CD14-positive monocyte (primary cell): Measurements from ENCODE around the gene HPSE2. TPM values are rescaled to one million over a fixed set of nuclear protein-coding genes. Genes with fewer than 3 reads are reported as not detected.
"Not testable (repeated sequence)": the region's sequence is repeated elsewhere in the genome, so short reads cannot be mapped to it uniquely, and the experiment has no call there.

ENCODE experiments used
- DNase-seq, 3 donors: peaks; one replicate each; pipeline ENCODE4 v3.0.0-alpha.2; 2011 to 2022
- H2AFZ ChIP-seq: 2 replicates; pipeline ENCODE4 v1.6.0; 2012; ENCODE audit warnings: mild to moderate bottlenecking, low read depth, low read length, inconsistent platforms; ENCODE audit not compliant: insufficient read depth, poor library complexity, severe bottlenecking
- H3K27ac ChIP-seq, 2 donors: 1 replicate in 1 of 2; 2 replicates in 1 of 2; pipeline ENCODE4 v1.5.1; 2012 to 2013; ENCODE audit warnings: low read length in 2 of 2, control low read depth in 1 of 2, inconsistent platforms in 1 of 2, low read depth in 1 of 2, mild to moderate bottlenecking in 1 of 2
- H3K27me3 ChIP-seq, 2 donors: one replicate each; pipeline versions ENCODE4 v1.6.0 to v1.6.1; 2011 to 2013; ENCODE audit warnings: low read length in 2 of 2; ENCODE audit not compliant: control insufficient read depth in 2 of 2, insufficient read depth in 2 of 2
- H3K36me3 ChIP-seq, 2 donors: replicated peaks in 1 of 2; 1 replicate in 1 of 2; 2 replicates in 1 of 2; pipeline versions ENCODE4 v1.5.1 to v1.6.1; 2012 to 2013; ENCODE audit warnings: low read length in 2 of 2, control low read depth in 1 of 2, inconsistent platforms in 1 of 2, mild to moderate bottlenecking in 1 of 2; ENCODE audit not compliant: insufficient read depth in 2 of 2, control insufficient read depth in 1 of 2
- H3K4me1 ChIP-seq, 2 donors: 1 replicate in 1 of 2; 2 replicates in 1 of 2; pipeline versions ENCODE4 v1.5.1 to v1.6.1; 2012 to 2013; ENCODE audit warnings: low read length in 2 of 2, control low read depth in 1 of 2, inconsistent platforms in 1 of 2, mild to moderate bottlenecking in 1 of 2, moderate library complexity in 1 of 2; ENCODE audit not compliant: insufficient read depth in 2 of 2, control insufficient read depth in 1 of 2
- H3K4me2 ChIP-seq: replicated peaks from 2 replicates; pipeline ENCODE3; 2012; ENCODE audit warnings: low read length, moderate library complexity, mild to moderate bottlenecking; ENCODE audit not compliant: poor library complexity, severe bottlenecking; ENCODE audit errors: extremely low read depth
- H3K4me3 ChIP-seq, 3 experiments: fragments of 200-600 bp in 1 of 3; sonication (generic) in 1 of 3; replicated peaks in 1 of 3; 1 replicate in 2 of 3; 2 replicates in 1 of 3; pipeline ENCODE4 v1.5.1; 2011 to 2013; ENCODE audit warnings: low read length in 3 of 3, mild to moderate bottlenecking in 3 of 3, control low read depth in 2 of 3, low read depth in 2 of 3, inconsistent platforms in 1 of 3, moderate library complexity in 1 of 3
- H3K79me2 ChIP-seq: 2 replicates; pipeline ENCODE4 v1.6.0; 2012; ENCODE audit warnings: mild to moderate bottlenecking, control low read depth, inconsistent platforms, low read length, moderate library complexity; ENCODE audit not compliant: insufficient read depth
- H3K9ac ChIP-seq: 2 replicates; pipeline ENCODE4 v1.6.0; 2017; ENCODE audit warnings: low read length, mild to moderate bottlenecking; ENCODE audit not compliant: insufficient read depth, poor library complexity, severe bottlenecking
- H3K9me3 ChIP-seq, 2 donors: replicated peaks in 1 of 2; 1 replicate in 1 of 2; 2 replicates in 1 of 2; pipeline versions ENCODE4 v1.5.1 to v1.6.1; 2012 to 2013; ENCODE audit warnings: low read length in 2 of 2, control low read depth in 1 of 2; ENCODE audit not compliant: control insufficient read depth in 1 of 2, insufficient read depth in 1 of 2
- H4K20me1 ChIP-seq: 2 replicates; pipeline ENCODE4 v1.6.0; 2012; ENCODE audit warnings: mild to moderate bottlenecking, low read length, control low read depth, moderate library complexity; ENCODE audit not compliant: insufficient read depth
- H3K27ac Mint-ChIP-seq, 7 donors: one replicate each; pipeline ENCODE4 v1.8.0; 2020; ENCODE audit warnings: mild to moderate bottlenecking in 7 of 7, mixed read lengths in 7 of 7, moderate library complexity in 6 of 7, inconsistent platforms in 2 of 7
- H3K27me3 Mint-ChIP-seq, 3 donors: one replicate each; pipeline ENCODE4 v1.8.0; 2021 to 2022; ENCODE audit warnings: low read depth in 3 of 3, mild to moderate bottlenecking in 3 of 3, mixed read lengths in 3 of 3, moderate library complexity in 3 of 3, inconsistent platforms in 1 of 3
- H3K36me3 Mint-ChIP-seq, 2 donors: one replicate each; pipeline ENCODE4 v1.8.0; 2020; ENCODE audit warnings: mixed read lengths in 2 of 2, inconsistent platforms in 1 of 2, mild to moderate bottlenecking in 1 of 2
- H3K4me1 Mint-ChIP-seq: one replicate; pipeline ENCODE4 v1.8.0; 2020; ENCODE audit warnings: mild to moderate bottlenecking, mixed read lengths
- H3K4me3 Mint-ChIP-seq, 2 donors: one replicate each; pipeline ENCODE4 v1.8.0; 2020; ENCODE audit warnings: mild to moderate bottlenecking in 2 of 2, mixed read lengths in 2 of 2, moderate library complexity in 1 of 2
- H3K9me3 Mint-ChIP-seq, 7 donors: one replicate each; pipeline ENCODE4 v1.8.0; 2020 to 2022; ENCODE audit warnings: mixed read lengths in 7 of 7, mild to moderate bottlenecking in 6 of 7, moderate library complexity in 6 of 7, inconsistent platforms in 2 of 7
- CTCF ChIP-seq: fragments of 200-600 bp; IDR thresholded peaks from one replicate; pipeline ENCODE4 v1.8.0; 2022; ENCODE audit warnings: antibody characterized with exemption, mild to moderate bottlenecking
- WGBS: methylation state at CpG from one replicate; pipeline ENCODE4 v1.1.5; 2013; ENCODE audit warnings: missing lambda C conversion rate; ENCODE audit not compliant: insufficient coverage; 5-methylcytosine and 5-hydroxymethylcytosine counted together
- intact Hi-C, 2 donors: fragments of 100-400 bp; cut with micrococcal nuclease; formaldehyde crosslinking; loops; one replicate each; pipeline versions ENCODE4 v1.15.0 to v1.15.1; 2023
- polyA plus RNA-seq, 3 donors: library from polyadenylated mRNA; depleted of rRNA in 1 of 3; unstranded in 2 of 3; stranded (reverse) in 1 of 3; fragments of 300-500 nt in 2 of 3; fragments of >200 nt in 1 of 3; fragmentation: Illumina TruSeq in 2 of 3; gene quantifications; 1 replicate in 2 of 3; 2 replicates in 1 of 3; pipeline ENCODE4 v1.2.3, GENCODE V29; 2012 to 2021

Gene HPSE2
- polyA plus RNA-seq, 3 donors: not detected

GRCh38 chr10:99266383-99266782 lies 30.7 kb upstream of the HPSE2 start:
- WGBS: 78% methylated on average over 4 of the region's 4 CpGs
- H3K79me2 ChIP-seq: no peaks in the 10 kb centered on the region
- no peak overlapping the region for H3K27ac ChIP-seq
- no peak overlapping the region for H2AFZ ChIP-seq
- intact Hi-C loops: no loop called here
- Mint-ChIP-seq H3K36me3 (no peaks in the 10 kb centered on the region), H3K9me3 (peaks cover 6 to 15% (median 8%) of the 10 kb centered on the region in 7 donors), H3K27ac (peak overlapping the region in 1 of 7 donors; percentile 27), H3K4me3 (no peak overlapping the region), H3K4me1 (no peaks in the 10 kb centered on the region), H3K27me3 (peaks cover 2 to 6% (median 3%) of the 10 kb centered on the region in 3 donors)
- H3K9me3 ChIP-seq: peaks cover 0 to 2% of the 10 kb centered on the region in 2 donors
- no peaks in the 10 kb centered on the region for H3K4me1 ChIP-seq
- H3K4me3 ChIP-seq: no peak overlapping the region
- DNase-seq: no peak
- TF ChIP-seq CTCF: no peak
- H3K27me3 ChIP-seq: no peaks in the 10 kb centered on the region
- no peak overlapping the region for H3K9ac ChIP-seq
- H3K36me3 ChIP-seq: no peaks in the 10 kb centered on the region
- no peaks in the 10 kb centered on the region for H4K20me1 ChIP-seq
- no peak overlapping the region for H3K4me2 ChIP-seq

DNA sequence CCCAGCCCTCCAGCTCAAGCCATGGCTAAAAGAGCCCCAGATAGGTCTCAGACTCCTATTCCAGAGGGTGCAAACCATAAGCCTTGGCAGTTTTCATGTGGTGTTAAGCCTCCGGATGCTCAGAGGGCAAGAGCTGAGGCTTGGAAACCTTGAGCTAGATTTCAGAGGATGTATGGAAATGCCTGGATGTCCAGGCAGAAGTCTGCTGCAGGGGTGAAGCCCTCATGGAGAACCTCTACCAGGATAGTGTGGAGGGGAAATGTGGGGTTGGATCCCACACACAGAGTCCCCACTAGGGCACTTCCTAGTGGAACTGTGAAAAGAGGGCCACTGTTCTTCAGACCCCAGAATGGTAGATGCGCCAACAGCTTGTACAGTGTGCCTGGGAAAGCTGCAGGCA lies 13.2 kb upstream of the HPSE2 start:
- Histone ChIP-seq H3K4me3 (no peak overlapping the region), H3K9me3 (peaks cover 10 to 15% of the 10 kb centered on the region in 2 donors), H3K27ac (no peak overlapping the region), H3K27me3 (no peaks in the 10 kb centered on the region), H3K36me3 (no peaks in the 10 kb centered on the region), H4K20me1 (no peaks in the 10 kb centered on the region), H3K4me1 (no peaks in the 10 kb centered on the region), H3K4me2 (no peak overlapping the region), H3K9ac (no peak overlapping the region), H3K79me2 (no peaks in the 10 kb centered on the region), H2AFZ (no peak overlapping the region)
- Mint-ChIP-seq H3K9me3 (peaks cover 16 to 29% (median 24%) of the 10 kb centered on the region in 7 donors), H3K27ac (no peak overlapping the region), H3K4me1 (no peaks in the 10 kb centered on the region), H3K27me3 (peaks cover 2 to 4% (median 4%) of the 10 kb centered on the region in 3 donors), H3K36me3 (no peaks in the 10 kb centered on the region), H3K4me3 (no peak overlapping the region)
- intact Hi-C loops: loop anchor here (5.0 kb wide), 1 partner anchor 782 kb away; no protein-coding TSS in a partner anchor
- no peak for DNase-seq
- no peak for TF ChIP-seq CTCF
- WGBS: 38% methylated on average over 2 of the region's 2 CpGs

DNA sequence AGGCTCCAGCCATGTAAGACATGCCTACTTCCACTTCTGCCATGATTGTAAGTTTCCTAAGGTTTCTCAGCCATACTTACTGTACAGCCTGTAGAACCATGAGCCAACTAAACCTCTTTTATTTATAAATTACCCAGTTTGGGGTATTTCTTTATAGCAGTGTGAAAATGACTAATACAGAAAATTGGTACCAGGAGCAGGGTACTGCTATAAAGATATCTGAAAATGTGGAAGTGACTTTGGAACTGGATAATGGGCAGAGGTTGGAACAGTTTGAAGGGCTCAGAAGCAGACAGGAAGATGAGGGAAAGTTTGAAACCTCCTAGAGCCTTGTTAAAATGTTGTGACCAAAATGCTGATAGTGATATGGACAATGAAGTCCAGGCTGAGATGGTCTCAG lies 12.2 kb upstream of the HPSE2 start:
- H3K36me3 ChIP-seq, H3K27ac Mint-ChIP-seq, H3K4me1 Mint-ChIP-seq, H3K27me3 Mint-ChIP-seq, H3K4me2 ChIP-seq, H3K4me3 ChIP-seq, H2AFZ ChIP-seq, H3K4me3 Mint-ChIP-seq, H3K36me3 Mint-ChIP-seq, H4K20me1 ChIP-seq, H3K27me3 ChIP-seq, DNase-seq, H3K27ac ChIP-seq, H3K79me2 ChIP-seq, H3K4me1 ChIP-seq, H3K9ac ChIP-seq: not testable (repeated sequence)
- intact Hi-C loops: loop anchor here (5.0 kb wide), 1 partner anchor 781 kb away; no protein-coding TSS in a partner anchor
- H3K9me3 ChIP-seq: peaks cover 10 to 15% of the 10 kb centered on the region in 2 donors
- peaks cover 16 to 29% (median 24%) of the 10 kb centered on the region in 7 donors for H3K9me3 Mint-ChIP-seq
